Keratinocyte (primary cell): ENCODE data around the gene CACNB2. TPM values are rescaled to one million over a fixed set of nuclear protein-coding genes. Genes with fewer than 3 reads are reported as not detected.
A peak's percentile ranks its signal among the peaks of the same experiment; 100 is the strongest.

Source experiments
- DNase-seq: peaks from one replicate; pipeline ENCODE4 v3.0.0-alpha.2; 2011; ENCODE audit warnings: low read depth, missing footprints, low spot score
- FAIRE-seq: peaks from 2 replicates; lab custom pipeline; 2011; peaks lifted over from hg19 to GRCh38; lab: Jason Lieb, UNC
- H2AFZ ChIP-seq: 2 replicates; pipeline ENCODE4 v1.6.0; 2012; ENCODE audit warnings: low read length, control low read depth, inconsistent platforms; ENCODE audit not compliant: control insufficient read depth
- H3K27ac ChIP-seq: 2 replicates; pipeline ENCODE4 v1.5.1; 2011; ENCODE audit warnings: low read length; ENCODE audit not compliant: control insufficient read depth, insufficient read depth
- H3K27me3 ChIP-seq: 3 replicates; pipeline ENCODE4 v1.6.0; 2011; ENCODE audit warnings: low read length; ENCODE audit not compliant: control insufficient read depth, insufficient read depth; ENCODE audit errors: extremely low read depth
- H3K36me3 ChIP-seq, 2 experiments: 2 replicates in 1 of 2; 3 replicates in 1 of 2; pipeline ENCODE4 v1.5.1; 2011; ENCODE audit warnings: low read length in 2 of 2, mild to moderate bottlenecking in 1 of 2; ENCODE audit not compliant: control insufficient read depth in 2 of 2, insufficient read depth in 2 of 2; ENCODE audit errors: extremely low read depth in 1 of 2
- H3K4me1 ChIP-seq: 3 replicates; pipeline ENCODE4 v1.5.1; 2011; ENCODE audit warnings: low read length; ENCODE audit not compliant: control insufficient read depth, insufficient read depth; ENCODE audit errors: extremely low read depth
- H3K4me2 ChIP-seq: 3 replicates; pipeline ENCODE4 v1.6.0; 2011; ENCODE audit warnings: low read depth, low read length; ENCODE audit not compliant: control insufficient read depth, insufficient read depth; ENCODE audit errors: extremely low read depth
- H3K4me3 ChIP-seq, 3 experiments: fragments of 200-600 bp in 1 of 3; sonication (generic) in 1 of 3; 2 replicates in 2 of 3; 3 replicates in 1 of 3; pipeline ENCODE4 v1.5.1; 2011 to 2016; ENCODE audit warnings: low read length in 3 of 3, mild to moderate bottlenecking in 3 of 3, control low read depth in 2 of 3, inconsistent platforms in 1 of 3, low read depth in 1 of 3, mixed read lengths in 1 of 3, mixed run types in 1 of 3, moderate library complexity in 1 of 3; ENCODE audit not compliant: control insufficient read depth in 2 of 3, insufficient read depth in 2 of 3; ENCODE audit errors: extremely low read depth in 1 of 3
- H3K79me2 ChIP-seq: 2 replicates; pipeline ENCODE4 v1.6.0; 2012; ENCODE audit warnings: low read length; ENCODE audit not compliant: control insufficient read depth, insufficient read depth
- H3K9ac ChIP-seq: 3 replicates; pipeline ENCODE4 v1.6.0; 2011; ENCODE audit warnings: low read length; ENCODE audit not compliant: control insufficient read depth, insufficient read depth; ENCODE audit errors: extremely low read depth
- H3K9me1 ChIP-seq: 3 replicates; pipeline ENCODE4 v1.6.0; 2011; ENCODE audit warnings: low read length; ENCODE audit not compliant: control insufficient read depth, insufficient read depth; ENCODE audit errors: extremely low read depth
- H3K9me3 ChIP-seq: 2 replicates; pipeline ENCODE4 v1.5.1; 2012; ENCODE audit warnings: low read depth, low read length; ENCODE audit not compliant: control insufficient read depth
- H4K20me1 ChIP-seq: 3 replicates; pipeline ENCODE4 v1.6.0; 2011; ENCODE audit warnings: low read length; ENCODE audit not compliant: control insufficient read depth, insufficient read depth; ENCODE audit errors: extremely low read depth
- EZH2 ChIP-seq: IDR thresholded peaks from one replicate; pipeline ENCODE4 v1.6.1; 2012; ENCODE audit warnings: inconsistent platforms, mild to moderate bottlenecking, low read length, moderate library complexity
- dilution Hi-C: fragments of 300-500 bp; cut with MboI; formaldehyde crosslinking; loops from one replicate; pipeline ENCODE4 v1.7.0; 2020; ENCODE audit warnings: low sequenced_read_pairs; ENCODE audit not compliant: extremely low pct_ligation_motif_present
- polyA plus RNA-seq, 5 experiments: library from polyadenylated mRNA; depleted of rRNA in 3 of 5; stranded (reverse) in 3 of 5; stranded (forward) in 1 of 5; unstranded in 1 of 5; fragments of >200 nt; gene quantifications; 1 replicate in 1 of 5; 2 replicates in 3 of 5; 3 replicates in 1 of 5; pipeline versions ENCODE4 v1.2.1 to v1.2.3, GENCODE V29; 2011 to 2012; ENCODE audit warnings: missing spikeins in 2 of 5, low read depth in 1 of 5, low replicate concordance in 1 of 5
- TF ChIP-seq, protein P1 (sequence below), 3 experiments: IDR thresholded peaks in 1 of 3; conservative IDR thresholded peaks in 1 of 3; optimal IDR thresholded peaks in 1 of 3; 2 replicates in 2 of 3; 3 replicates in 1 of 3; pipeline versions ENCODE3 to v1.5.1; 2011; ENCODE audit warnings: low read length in 3 of 3, mild to moderate bottlenecking in 3 of 3, moderate library complexity in 2 of 3, control low read depth in 1 of 3, inconsistent platforms in 1 of 3; ENCODE audit not compliant: insufficient read depth in 2 of 3; ENCODE audit errors: extremely low read depth in 1 of 3

CACNB2 gene
- polyA plus RNA-seq, 1 donor (not counting 4 experiments of a cell fraction or from before 2014, with no cell fraction given) = 0.03 TPM

DNA sequence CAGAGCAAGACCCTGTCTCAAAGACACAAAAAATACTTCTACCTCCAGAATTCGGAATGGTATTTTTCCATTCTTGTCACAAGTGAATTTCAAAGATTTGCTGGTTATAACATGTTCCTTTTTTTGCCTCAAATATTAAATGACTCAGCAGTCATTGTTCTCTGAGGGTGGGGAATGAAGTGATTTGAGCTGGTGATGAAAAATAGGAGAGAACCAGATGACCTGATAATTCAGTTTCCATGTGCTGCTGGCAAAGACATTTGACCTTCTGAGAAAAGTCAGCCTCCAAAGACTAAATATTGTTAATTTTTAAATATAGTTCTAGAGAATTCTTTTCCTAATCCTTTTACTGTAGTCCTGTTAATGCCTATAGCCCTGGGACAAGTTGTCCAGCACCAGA, 78.9 kb downstream of the CACNB2 start:
- Histone ChIP-seq H3K9me1 (no peaks in the 10 kb centered on the region), H3K4me2 (no peak overlapping the region), H3K9me3 (no peaks in the 10 kb centered on the region), H3K9ac (no peak overlapping the region), H2AFZ (no peak overlapping the region), H3K4me3 (no peak overlapping the region), H3K27ac (no peak overlapping the region), H3K79me2 (no peaks in the 10 kb centered on the region), H3K27me3 (no peaks in the 10 kb centered on the region), H3K36me3 (no peaks in the 10 kb centered on the region), H3K4me1 (peaks cover 5% of the 10 kb centered on the region), H4K20me1 (no peaks in the 10 kb centered on the region)
- FAIRE-seq (peak; percentile 36), DNase-seq (no peak)
- dilution Hi-C loops = no loop called here
- TF ChIP-seq EZH2 = no peak
- TF ChIP-seq, protein P1, sequence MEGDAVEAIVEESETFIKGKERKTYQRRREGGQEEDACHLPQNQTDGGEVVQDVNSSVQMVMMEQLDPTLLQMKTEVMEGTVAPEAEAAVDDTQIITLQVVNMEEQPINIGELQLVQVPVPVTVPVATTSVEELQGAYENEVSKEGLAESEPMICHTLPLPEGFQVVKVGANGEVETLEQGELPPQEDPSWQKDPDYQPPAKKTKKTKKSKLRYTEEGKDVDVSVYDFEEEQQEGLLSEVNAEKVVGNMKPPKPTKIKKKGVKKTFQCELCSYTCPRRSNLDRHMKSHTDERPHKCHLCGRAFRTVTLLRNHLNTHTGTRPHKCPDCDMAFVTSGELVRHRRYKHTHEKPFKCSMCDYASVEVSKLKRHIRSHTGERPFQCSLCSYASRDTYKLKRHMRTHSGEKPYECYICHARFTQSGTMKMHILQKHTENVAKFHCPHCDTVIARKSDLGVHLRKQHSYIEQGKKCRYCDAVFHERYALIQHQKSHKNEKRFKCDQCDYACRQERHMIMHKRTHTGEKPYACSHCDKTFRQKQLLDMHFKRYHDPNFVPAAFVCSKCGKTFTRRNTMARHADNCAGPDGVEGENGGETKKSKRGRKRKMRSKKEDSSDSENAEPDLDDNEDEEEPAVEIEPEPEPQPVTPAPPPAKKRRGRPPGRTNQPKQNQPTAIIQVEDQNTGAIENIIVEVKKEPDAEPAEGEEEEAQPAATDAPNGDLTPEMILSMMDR (optimal IDR thresholded peaks at IDR 0.05 in 1 of 3, IDR thresholded peaks at IDR 0.05 in 1 of 3, conservative IDR thresholded peaks at IDR 0.05 in 1 of 3; ENCODE audit: extremely low read depth in 1 of 3, insufficient read depth in 2 of 3, low read length in 3 of 3) = no peak

DNA sequence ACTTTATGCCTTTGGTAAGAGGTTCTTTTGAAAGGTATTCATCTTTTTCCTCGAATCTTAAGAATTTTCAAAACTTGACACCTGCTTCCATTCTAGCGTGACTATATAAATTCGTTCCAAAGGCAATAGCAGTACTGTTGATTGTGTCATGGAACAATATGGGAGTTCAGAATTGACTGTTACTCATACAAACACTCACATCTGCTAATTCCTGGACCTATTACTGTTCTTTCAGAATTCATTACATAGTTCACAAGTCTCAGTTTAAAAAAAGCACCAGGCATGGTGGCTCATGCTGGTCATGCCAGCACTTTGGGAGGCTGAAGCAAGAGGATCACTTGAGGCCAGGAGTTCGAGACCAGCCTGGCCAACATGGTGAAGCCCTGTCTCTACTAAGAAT, 80.9 kb downstream of the CACNB2 start:
- DNase-seq = no peak
- Histone ChIP-seq H3K79me2 (no peaks in the 10 kb centered on the region), H3K9me1 (no peaks in the 10 kb centered on the region), H3K9ac (no peak overlapping the region), H4K20me1 (no peaks in the 10 kb centered on the region), H3K4me1 (peaks cover 5% of the 10 kb centered on the region), H3K4me2 (no peak overlapping the region), H3K9me3 (no peaks in the 10 kb centered on the region), H3K36me3 (no peaks in the 10 kb centered on the region), H3K27ac (no peak overlapping the region), H3K27me3 (no peaks in the 10 kb centered on the region), H2AFZ (no peak overlapping the region), H3K4me3 (no peak overlapping the region)
- no peak for TF ChIP-seq EZH2
- TF ChIP-seq, protein P1 (optimal IDR thresholded peaks at IDR 0.05 in 1 of 3, IDR thresholded peaks at IDR 0.05 in 1 of 3, conservative IDR thresholded peaks at IDR 0.05 in 1 of 3; ENCODE audit: extremely low read depth in 1 of 3, insufficient read depth in 2 of 3, low read length in 3 of 3) = no peak
- no peak for FAIRE-seq
- dilution Hi-C loops = no loop called here
